Coronary artery (tissue), 2 donors: Measurements from ENCODE around the gene MARCHF9.

Source experiments
- DNase-seq: peaks from one replicate; pipeline ENCODE4 v3.0.0-alpha.2; 2017; ENCODE audit warnings: low spot score
- H3K27ac ChIP-seq, 2 donors: fragments of 200-600 bp; sonication (generic); one replicate each; pipeline ENCODE4 v1.5.1; 2016 to 2019
- H3K4me3 ChIP-seq: fragments of 200-600 bp; sonication (generic); 2 replicates; pipeline ENCODE4 v1.5.1; 2016; ENCODE audit warnings: mild to moderate bottlenecking, moderate library complexity
- CTCF ChIP-seq: fragments of 200-600 bp; sonication (generic); IDR thresholded peaks from one replicate; pipeline ENCODE4 v1.5.1; 2019; ENCODE audit warnings: antibody characterized with exemption

MARCHF9 gene

GRCh38 chr12:57749061-57749460 is 5.8 kb upstream of the MARCHF9 start:
- DNase-seq: no peak
- no peak overlapping the region for H3K4me3 ChIP-seq
- no peak overlapping the region for H3K27ac ChIP-seq
- no peak for TF ChIP-seq CTCF

GRCh38 chr12:57750561-57751431 is 4.1 kb upstream of the MARCHF9 start:
- H3K4me3 ChIP-seq: peak overlapping the region; percentile 80

GRCh38 chr12:57751432-57751787 is 3.5 kb upstream of the MARCHF9 start:
- Histone ChIP-seq H3K27ac (peak overlapping the region; percentile 91), H3K4me3 (peak overlapping the region; percentile 80)
- TF ChIP-seq CTCF: no peak
- DNase-seq: no peak

More at GRCh38 chr12:57750561-57751431, 4.1 kb upstream of the MARCHF9 start:
- peak overlapping the region; percentile 91 for H3K27ac ChIP-seq
- TF ChIP-seq CTCF: no peak
- no peak for DNase-seq

- peak within 1 kb of the TSS; percentile 80 for H3K4me3 ChIP-seq
- no peak for TF ChIP-seq CTCF
- H3K27ac ChIP-seq: peak within 1 kb of the TSS; percentile 91
- DNase-seq: peak; percentile 100
Observed at GRCh38 chr12:57751788-57752667, 2.9 kb upstream of the MARCHF9 start, which contains the start of gene CDK4. Gene CDK4 (minus strand): TSS chr12:57752310. CDS start chr12:57751717, 593 bp downstream.

- peak overlapping the region; percentile 54 to 91 for H3K27ac ChIP-seq
- H3K4me3 ChIP-seq: peak overlapping the region; percentile 80
- DNase-seq: no peak
- no peak for TF ChIP-seq CTCF
Observed at GRCh38 chr12:57752668-57753000, 2.3 kb upstream of the MARCHF9 start.

GRCh38 chr12:57753756-57754337 is 1.1 kb upstream of the MARCHF9 start:
- no peak overlapping the region for H3K4me3 ChIP-seq
- no peak overlapping the region for H3K27ac ChIP-seq

More at GRCh38 chr12:57753756-57754337, 1.1 kb upstream of the MARCHF9 start:
- no peak for DNase-seq
- TF ChIP-seq CTCF: no peak
